ENCODE results near the gene RXRA. TPM values are rescaled to one million over a fixed set of nuclear protein-coding genes. Genes with fewer than 3 reads are reported as not detected.
"Not testable (repeated sequence)": the region's sequence is repeated elsewhere in the genome, so short reads cannot be mapped to it uniquely, and the experiment has no call there.

Gene RXRA
- total RNA-seq, 1 donor: 26.4 TPM

DNA sequence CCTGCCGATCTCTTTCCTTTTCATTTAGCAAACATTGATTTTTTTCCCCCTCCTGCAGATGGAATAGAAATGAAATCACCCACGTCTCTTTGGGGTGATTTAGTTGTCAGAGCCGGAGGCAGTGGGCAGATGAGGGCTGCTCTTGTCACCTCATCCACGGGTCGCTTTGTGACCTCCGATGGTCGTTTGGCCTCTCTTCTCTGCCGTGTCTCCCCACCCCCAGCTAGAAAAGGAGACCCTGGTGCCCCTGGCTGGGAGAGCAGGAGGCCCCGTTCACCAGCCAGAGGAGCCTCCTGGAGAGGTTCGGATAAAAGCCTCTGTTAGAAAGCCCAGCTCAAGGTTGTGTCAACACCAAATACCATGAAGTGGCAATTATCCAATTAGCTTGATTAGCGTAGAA, 21.6 kb upstream of the RXRA start:
- H4K20me1 ChIP-seq (ENCODE audit: insufficient read depth, low read length): no peaks in the 10 kb centered on the region
- no peak overlapping the region for H3K27ac ChIP-seq (ENCODE audit: low read depth, low read length)
- peaks cover 11% of the 10 kb centered on the region for H3K27me3 ChIP-seq (ENCODE audit: insufficient read depth, low read length)
- no peaks in the 10 kb centered on the region for H3K9me3 ChIP-seq (ENCODE audit: low read depth, low read length)
- H3K4me2 ChIP-seq (ENCODE audit: insufficient read depth, low read length): no peak overlapping the region
- H3K4me3 ChIP-seq (ENCODE audit: insufficient read depth, low read length): no peak overlapping the region
- H3K4me1 ChIP-seq (ENCODE audit: insufficient read depth, low read length): no peaks in the 10 kb centered on the region
- H3K36me3 ChIP-seq (ENCODE audit: insufficient read depth, low read length): no peaks in the 10 kb centered on the region
- TF ChIP-seq, protein P1, sequence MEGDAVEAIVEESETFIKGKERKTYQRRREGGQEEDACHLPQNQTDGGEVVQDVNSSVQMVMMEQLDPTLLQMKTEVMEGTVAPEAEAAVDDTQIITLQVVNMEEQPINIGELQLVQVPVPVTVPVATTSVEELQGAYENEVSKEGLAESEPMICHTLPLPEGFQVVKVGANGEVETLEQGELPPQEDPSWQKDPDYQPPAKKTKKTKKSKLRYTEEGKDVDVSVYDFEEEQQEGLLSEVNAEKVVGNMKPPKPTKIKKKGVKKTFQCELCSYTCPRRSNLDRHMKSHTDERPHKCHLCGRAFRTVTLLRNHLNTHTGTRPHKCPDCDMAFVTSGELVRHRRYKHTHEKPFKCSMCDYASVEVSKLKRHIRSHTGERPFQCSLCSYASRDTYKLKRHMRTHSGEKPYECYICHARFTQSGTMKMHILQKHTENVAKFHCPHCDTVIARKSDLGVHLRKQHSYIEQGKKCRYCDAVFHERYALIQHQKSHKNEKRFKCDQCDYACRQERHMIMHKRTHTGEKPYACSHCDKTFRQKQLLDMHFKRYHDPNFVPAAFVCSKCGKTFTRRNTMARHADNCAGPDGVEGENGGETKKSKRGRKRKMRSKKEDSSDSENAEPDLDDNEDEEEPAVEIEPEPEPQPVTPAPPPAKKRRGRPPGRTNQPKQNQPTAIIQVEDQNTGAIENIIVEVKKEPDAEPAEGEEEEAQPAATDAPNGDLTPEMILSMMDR (IDR thresholded peaks at IDR 0.05; ENCODE audit: extremely low read depth, low read depth, low read length): no peak
- H3K79me2 ChIP-seq (ENCODE audit: insufficient read depth, low read length): no peaks in the 10 kb centered on the region
- DNase-seq (ENCODE audit: insufficient read length, low spot score, missing footprints): peak; percentile 44
- H2AFZ ChIP-seq (ENCODE audit: low read length): no peak overlapping the region

DNA sequence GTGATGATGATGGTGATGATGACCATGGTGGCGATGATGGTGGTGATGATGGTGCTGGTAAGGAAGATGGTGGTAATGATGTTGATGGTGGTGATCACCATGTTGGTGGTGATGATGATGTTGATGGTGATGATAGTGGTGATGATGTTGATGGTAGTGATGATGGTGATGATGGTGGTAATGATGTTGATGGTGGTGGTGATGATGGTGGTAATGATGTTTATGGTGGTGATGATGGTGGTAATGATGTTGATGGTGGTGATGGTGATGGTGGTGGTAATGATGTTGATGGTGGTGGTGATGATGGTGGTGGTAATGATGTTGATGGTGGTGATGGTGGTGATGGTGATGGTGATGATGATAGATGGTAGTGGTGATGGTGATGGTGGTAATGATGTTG, 20.7 kb upstream of the RXRA start:
- Histone ChIP-seq H3K27ac (ENCODE audit: low read depth, low read length) (no peak overlapping the region), H4K20me1 (ENCODE audit: insufficient read depth, low read length) (no peaks in the 10 kb centered on the region), H3K27me3 (ENCODE audit: insufficient read depth, low read length) (peaks cover 13% of the 10 kb centered on the region), H3K36me3 (ENCODE audit: insufficient read depth, low read length) (no peaks in the 10 kb centered on the region), H3K4me3 (ENCODE audit: insufficient read depth, low read length) (no peak overlapping the region), H2AFZ (ENCODE audit: low read length) (no peak overlapping the region), H3K79me2 (ENCODE audit: insufficient read depth, low read length) (no peaks in the 10 kb centered on the region), H3K4me2 (ENCODE audit: insufficient read depth, low read length) (no peak overlapping the region), H3K9me3 (ENCODE audit: low read depth, low read length) (no peaks in the 10 kb centered on the region), H3K4me1 (ENCODE audit: insufficient read depth, low read length) (no peaks in the 10 kb centered on the region)
- no peak for DNase-seq (ENCODE audit: insufficient read length, low spot score, missing footprints)
- TF ChIP-seq, protein P1 (IDR thresholded peaks at IDR 0.05; ENCODE audit: extremely low read depth, low read depth, low read length): no peak

DNA sequence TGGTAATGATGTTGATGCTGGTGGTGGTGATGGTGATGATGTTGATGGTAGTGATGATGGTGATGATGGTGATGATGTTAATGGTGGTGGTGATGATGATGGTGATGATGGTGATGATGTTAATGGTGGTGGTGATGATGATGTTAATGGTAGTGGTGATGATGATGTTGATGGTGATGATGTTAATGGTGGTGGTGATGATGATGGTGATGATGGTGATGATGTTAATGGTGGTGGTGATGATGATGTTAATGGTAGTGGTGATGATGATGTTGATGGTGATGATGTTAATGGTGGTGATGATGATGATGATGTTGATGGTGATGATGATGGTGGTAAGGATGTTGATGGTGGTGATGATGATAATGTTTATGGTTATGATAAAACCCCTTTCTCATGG, 20.2 kb upstream of the RXRA start:
- not testable (repeated sequence) for H4K20me1 ChIP-seq (ENCODE audit: insufficient read depth, low read length); H3K4me3 ChIP-seq (ENCODE audit: insufficient read depth, low read length); H3K4me1 ChIP-seq (ENCODE audit: insufficient read depth, low read length); H3K9me3 ChIP-seq (ENCODE audit: low read depth, low read length); H3K4me2 ChIP-seq (ENCODE audit: insufficient read depth, low read length); H3K79me2 ChIP-seq (ENCODE audit: insufficient read depth, low read length); H3K36me3 ChIP-seq (ENCODE audit: insufficient read depth, low read length); H2AFZ ChIP-seq (ENCODE audit: low read length); DNase-seq (ENCODE audit: insufficient read length, low spot score, missing footprints); H3K27ac ChIP-seq (ENCODE audit: low read depth, low read length)
- H3K27me3 ChIP-seq (ENCODE audit: insufficient read depth, low read length): peaks cover 14% of the 10 kb centered on the region

DNA sequence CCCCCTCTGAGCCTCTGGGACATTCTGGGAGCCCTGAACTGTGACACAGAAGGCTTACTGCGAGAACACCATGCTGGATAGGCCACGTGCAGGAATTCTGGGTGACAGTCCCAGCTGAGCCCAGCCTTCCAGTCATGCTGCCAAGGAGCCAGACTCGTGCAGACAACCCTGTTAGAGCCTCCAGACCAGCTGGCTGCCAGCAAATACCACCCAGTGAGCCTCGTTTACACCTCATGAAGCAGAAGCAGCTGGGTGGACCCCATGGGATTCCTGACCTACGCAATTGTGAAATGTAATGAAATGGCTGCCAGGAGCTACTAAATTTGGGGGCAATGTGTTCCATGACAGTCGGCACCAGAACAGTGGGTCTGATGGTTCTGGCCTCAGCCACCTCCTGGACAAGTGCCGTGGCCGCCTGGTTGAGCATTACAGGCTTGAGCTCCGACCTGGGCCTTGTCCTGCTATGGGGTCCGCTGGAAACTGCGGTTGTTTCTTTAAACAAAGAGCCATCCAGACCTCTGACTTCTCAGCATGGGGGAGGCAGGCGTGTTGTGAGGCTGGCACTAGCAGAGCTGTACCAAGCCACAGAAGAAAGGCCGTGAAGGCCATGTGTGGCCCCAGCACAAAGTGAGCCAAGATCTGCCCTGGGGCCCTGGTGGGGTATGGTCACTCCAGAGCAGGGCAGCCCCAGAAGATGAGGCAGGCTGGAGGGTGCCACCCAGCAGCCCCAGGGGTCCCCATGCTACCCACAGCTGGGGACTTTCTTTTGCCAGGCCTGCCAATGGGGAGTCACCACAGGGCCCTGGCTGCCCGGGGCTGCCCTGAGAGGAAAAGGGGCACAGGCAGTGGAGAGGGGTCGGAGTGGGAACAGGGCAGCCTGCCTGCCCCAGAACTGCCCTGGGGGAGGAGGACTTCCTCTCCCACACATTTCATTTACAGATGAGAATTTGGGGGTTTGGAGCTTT, 19.3 kb upstream of the RXRA start:
- no peak overlapping the region for H3K27ac ChIP-seq (ENCODE audit: low read depth, low read length)
- H4K20me1 ChIP-seq (ENCODE audit: insufficient read depth, low read length): no peaks in the 10 kb centered on the region
- no peaks in the 10 kb centered on the region for H3K79me2 ChIP-seq (ENCODE audit: insufficient read depth, low read length)
- no peak overlapping the region for H3K4me3 ChIP-seq (ENCODE audit: insufficient read depth, low read length)
- no peaks in the 10 kb centered on the region for H3K9me3 ChIP-seq (ENCODE audit: low read depth, low read length)
- H3K36me3 ChIP-seq (ENCODE audit: insufficient read depth, low read length): no peaks in the 10 kb centered on the region
- no peaks in the 10 kb centered on the region for H3K4me1 ChIP-seq (ENCODE audit: insufficient read depth, low read length)
- no peak overlapping the region for H2AFZ ChIP-seq (ENCODE audit: low read length)
- DNase-seq (ENCODE audit: insufficient read length, low spot score, missing footprints): peak; percentile 39
- TF ChIP-seq, protein P1 (IDR thresholded peaks at IDR 0.05; ENCODE audit: extremely low read depth, low read depth, low read length): no peak
- H3K4me2 ChIP-seq (ENCODE audit: insufficient read depth, low read length): no peak overlapping the region
- H3K27me3 ChIP-seq (ENCODE audit: insufficient read depth, low read length): peaks cover 15% of the 10 kb centered on the region
